Lower leg skin (tissue), 3 donors: ENCODE data around the gene CSTF1.

Experiments
- CTCF ChIP-seq, 3 donors: fragments of 450-650 bp; IDR thresholded peaks; one replicate each; pipeline ENCODE4 v1.5.1; 2016; ENCODE audit warnings: antibody characterized with exemption in 3 of 3, mild to moderate bottlenecking in 3 of 3, moderate library complexity in 2 of 3
- POLR2A ChIP-seq, 2 donors: fragments of 450-650 bp; IDR thresholded peaks; one replicate each; pipeline ENCODE4 v1.6.1; 2016 to 2017; ENCODE audit warnings: antibody characterized with exemption in 2 of 2, mild to moderate bottlenecking in 1 of 2, moderate library complexity in 1 of 2

GRCh38 chr20:56426026-56426425, 33.6 kb downstream of the CSTF1 start:
- TF ChIP-seq CTCF (IDR thresholded peaks at IDR 0.05) (no peak), POLR2A (IDR thresholded peaks at IDR 0.05) (no peak)
